K562 (cell line): ENCODE measurements around the gene FXYD1. TPM values are rescaled to one million over a fixed set of nuclear protein-coding genes. Genes with fewer than 3 reads are reported as not detected.
A peak's percentile ranks its signal among the peaks of the same experiment; 100 is the strongest.

Source experiments
- HBP1 ChIP-seq: fragments of 450-650 bp; formaldehyde crosslinking; IDR thresholded peaks from 2 replicates; pipeline ENCODE4 v1.4.0; 2022; ENCODE audit warnings: missing genetic modification characterization
- polyA plus RNA-seq, 8 experiments: library from polyadenylated mRNA; depleted of rRNA in 4 of 8; stranded (reverse) in 5 of 8; unstranded in 3 of 8; fragments of >200 nt; fragmentation: Nextera tagmentation in 2 of 8; fragmentation: Illumina TruSeq in 1 of 8; extraction: Ambion mirVana in 2 of 8; extraction: Trizol in 1 of 8; gene quantifications; 2 replicates each; pipeline versions ENCODE4 v1.2.1 to v1.2.3, GENCODE V29; 2011 to 2014; ENCODE audit warnings: inconsistent platforms in 1 of 8, missing spikeins in 1 of 8
- total RNA-seq, 7 experiments: library from RNA; depleted of rRNA in 6 of 7; stranded (reverse); fragments of >200 nt in 6 of 7; fragmentation: Illumina TruSeq in 2 of 7; extraction: Trizol in 2 of 7; gene quantifications; 2 replicates each; pipeline versions ENCODE4 v1.2.1 to v1.2.3, GENCODE V29; 2011 to 2021; ENCODE audit warnings: low replicate concordance in 1 of 7
- TF ChIP-seq, protein P1 (sequence below): fragments of 200-800 bp; sonication (Bioruptor generic); IDR thresholded peaks from 2 replicates; pipeline ENCODE4 v1.6.1; 2016; ENCODE audit warnings: missing genetic modification characterization, missing compliant biosample characterization

Gene FXYD1
- total and polyA plus RNA-seq, 9 of the 15 experiments (the other 6 are each of a cell fraction or from before 2014, with no cell fraction given): 0.40 to 3.2 (median 1.8) TPM; not detected in 3

DNA sequence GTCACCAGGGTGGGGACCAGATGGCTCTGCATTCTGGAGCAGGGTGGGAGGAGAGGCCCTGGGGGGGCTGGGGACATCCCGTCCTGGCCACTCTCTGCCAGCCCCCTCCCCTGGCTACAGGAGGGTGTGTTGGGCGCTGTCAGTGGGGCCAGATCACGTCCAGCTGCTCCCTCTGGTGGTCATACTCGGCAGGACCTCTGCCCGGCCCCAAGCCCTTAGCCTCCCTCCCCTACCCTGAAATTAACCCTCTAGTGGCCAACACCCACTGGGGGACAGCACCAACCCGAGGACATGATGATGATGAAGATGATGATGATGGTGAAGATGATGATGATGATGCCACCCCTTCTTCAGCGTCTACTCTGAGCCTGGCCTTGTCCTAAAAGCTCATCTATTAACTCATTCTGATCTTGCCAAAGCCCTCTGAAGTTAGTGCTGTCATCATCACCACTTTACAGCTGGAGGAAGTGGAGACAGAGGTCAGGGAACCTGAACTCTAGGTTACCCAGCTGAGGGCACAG, 3.2 kb upstream of the FXYD1 start (continued):
- TF ChIP-seq HBP1 (CRISPR knock-in tag): 0 out of 2 replicates have a peak, but pooled peaks have one; percentile 31
- TF ChIP-seq, protein P1, sequence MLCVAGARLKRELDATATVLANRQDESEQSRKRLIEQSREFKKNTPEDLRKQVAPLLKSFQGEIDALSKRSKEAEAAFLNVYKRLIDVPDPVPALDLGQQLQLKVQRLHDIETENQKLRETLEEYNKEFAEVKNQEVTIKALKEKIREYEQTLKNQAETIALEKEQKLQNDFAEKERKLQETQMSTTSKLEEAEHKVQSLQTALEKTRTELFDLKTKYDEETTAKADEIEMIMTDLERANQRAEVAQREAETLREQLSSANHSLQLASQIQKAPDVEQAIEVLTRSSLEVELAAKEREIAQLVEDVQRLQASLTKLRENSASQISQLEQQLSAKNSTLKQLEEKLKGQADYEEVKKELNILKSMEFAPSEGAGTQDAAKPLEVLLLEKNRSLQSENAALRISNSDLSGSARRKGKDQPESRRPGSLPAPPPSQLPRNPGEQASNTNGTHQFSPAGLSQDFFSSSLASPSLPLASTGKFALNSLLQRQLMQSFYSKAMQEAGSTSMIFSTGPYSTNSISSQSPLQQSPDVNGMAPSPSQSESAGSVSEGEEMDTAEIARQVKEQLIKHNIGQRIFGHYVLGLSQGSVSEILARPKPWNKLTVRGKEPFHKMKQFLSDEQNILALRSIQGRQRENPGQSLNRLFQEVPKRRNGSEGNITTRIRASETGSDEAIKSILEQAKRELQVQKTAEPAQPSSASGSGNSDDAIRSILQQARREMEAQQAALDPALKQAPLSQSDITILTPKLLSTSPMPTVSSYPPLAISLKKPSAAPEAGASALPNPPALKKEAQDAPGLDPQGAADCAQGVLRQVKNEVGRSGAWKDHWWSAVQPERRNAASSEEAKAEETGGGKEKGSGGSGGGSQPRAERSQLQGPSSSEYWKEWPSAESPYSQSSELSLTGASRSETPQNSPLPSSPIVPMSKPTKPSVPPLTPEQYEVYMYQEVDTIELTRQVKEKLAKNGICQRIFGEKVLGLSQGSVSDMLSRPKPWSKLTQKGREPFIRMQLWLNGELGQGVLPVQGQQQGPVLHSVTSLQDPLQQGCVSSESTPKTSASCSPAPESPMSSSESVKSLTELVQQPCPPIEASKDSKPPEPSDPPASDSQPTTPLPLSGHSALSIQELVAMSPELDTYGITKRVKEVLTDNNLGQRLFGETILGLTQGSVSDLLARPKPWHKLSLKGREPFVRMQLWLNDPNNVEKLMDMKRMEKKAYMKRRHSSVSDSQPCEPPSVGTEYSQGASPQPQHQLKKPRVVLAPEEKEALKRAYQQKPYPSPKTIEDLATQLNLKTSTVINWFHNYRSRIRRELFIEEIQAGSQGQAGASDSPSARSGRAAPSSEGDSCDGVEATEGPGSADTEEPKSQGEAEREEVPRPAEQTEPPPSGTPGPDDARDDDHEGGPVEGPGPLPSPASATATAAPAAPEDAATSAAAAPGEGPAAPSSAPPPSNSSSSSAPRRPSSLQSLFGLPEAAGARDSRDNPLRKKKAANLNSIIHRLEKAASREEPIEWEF (CRISPR knock-in tag): no peak
- TF ChIP-seq, all 486 proteins: peak for 76
